ENCODE measurements around the gene SCGB1D4.
"Not testable (repeated sequence)": the region's sequence is repeated elsewhere in the genome, so short reads cannot be mapped to it uniquely, and the experiment has no call there.

Gene SCGB1D4

DNA sequence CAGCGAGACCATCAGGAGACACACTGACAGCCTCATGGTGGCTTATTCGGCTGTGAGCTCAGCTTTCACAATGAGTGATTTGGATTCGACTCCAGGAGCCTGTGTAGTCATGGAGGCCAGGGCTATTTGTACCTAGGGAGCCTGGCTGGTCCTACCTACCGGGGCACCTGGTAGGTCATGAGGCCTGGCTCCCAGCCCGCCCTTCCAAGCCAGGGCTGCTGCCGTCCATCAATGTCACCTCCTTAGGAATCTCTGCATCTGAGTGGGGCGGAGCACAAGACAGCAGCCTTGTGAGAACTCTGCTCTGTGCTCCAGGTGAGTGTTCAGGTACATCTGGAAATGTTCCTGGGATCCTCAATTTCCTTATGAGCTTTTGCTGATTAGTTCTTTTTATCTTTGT is at the start of gene SCGB1D4:
Gene SCGB1D4, minus strand, starts transcription at position 101 of the 400 bp plus-strand sequence. Its CDS starts 65 bp downstream, at position 36.
- peak; percentile 13 for DNase-seq (ENCODE audit: low read depth, low spot score)

GRCh38 chr11:62345861-62346260 is 47.0 kb upstream of the SCGB1D4 start:
- DNase-seq (ENCODE audit: low read depth, low spot score), result no peak

DNA sequence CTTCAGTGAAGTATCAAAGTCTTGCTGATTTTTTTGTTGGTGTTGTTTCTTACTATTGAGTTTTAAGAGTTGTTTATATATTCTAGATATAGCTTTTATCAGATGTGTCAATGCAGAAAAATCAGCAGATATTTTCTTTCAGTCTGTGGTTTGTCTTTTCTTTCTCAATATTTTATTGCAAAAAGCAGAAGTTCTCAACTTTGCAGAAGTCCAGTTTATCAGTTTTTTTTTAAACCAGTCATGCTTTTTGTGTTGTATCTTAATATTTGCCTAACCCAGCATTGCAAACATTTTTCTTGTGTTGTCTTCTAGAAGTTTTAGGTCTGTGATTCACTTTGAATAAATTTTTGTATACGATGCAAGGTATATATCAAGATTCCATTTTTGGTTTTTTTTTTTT is 45.3 kb upstream of the SCGB1D4 start:
- no peak for DNase-seq (ENCODE audit: low read depth, low spot score)

DNA sequence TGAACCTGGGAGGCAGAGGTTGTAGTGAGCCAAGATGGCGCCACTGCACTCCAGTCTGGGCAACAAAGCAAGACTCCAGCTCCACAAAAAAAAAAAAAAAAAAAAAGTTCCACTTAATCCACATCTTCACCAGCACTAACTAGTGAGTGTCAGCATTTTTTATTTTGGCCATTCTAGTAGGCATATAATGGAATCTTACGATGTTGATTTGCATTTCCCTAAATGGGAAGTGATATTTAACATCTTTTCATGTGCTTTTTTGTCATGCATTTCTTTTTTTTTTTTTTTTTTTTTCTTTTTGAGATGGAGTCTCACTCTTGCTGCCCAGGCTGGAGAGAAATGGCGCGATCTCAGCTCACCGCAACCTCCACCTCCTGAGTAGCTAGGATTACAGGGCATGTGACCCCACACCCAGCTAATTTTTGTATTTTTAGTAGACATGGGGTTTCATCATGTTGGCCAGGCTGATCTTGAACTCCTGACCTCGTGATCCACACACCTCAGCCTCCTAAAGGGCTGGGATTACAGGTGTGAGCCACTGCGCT is 44.8 kb upstream of the SCGB1D4 start:
- DNase-seq (ENCODE audit: low read depth, low spot score), result not testable (repeated sequence)

DNA sequence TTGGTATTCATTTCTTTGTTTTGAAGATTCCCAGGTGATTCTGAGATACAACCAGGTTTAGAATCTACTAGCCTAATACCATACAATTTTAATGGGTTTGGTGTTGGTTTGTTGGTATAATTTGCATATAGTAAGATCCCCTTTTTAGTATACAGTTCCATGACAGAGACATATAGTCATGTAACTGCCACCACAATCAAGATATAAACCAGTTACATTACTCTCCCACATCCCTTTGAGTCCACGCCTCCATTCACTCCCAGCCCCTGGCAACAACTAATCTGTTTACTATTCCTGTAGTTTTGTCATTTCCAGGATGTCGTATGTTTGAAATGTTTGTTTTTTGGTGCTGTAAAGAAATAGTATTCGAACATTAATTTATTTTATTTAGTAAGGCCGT is 42.7 kb upstream of the SCGB1D4 start:
- no peak for DNase-seq (ENCODE audit: low read depth, low spot score)

DNA sequence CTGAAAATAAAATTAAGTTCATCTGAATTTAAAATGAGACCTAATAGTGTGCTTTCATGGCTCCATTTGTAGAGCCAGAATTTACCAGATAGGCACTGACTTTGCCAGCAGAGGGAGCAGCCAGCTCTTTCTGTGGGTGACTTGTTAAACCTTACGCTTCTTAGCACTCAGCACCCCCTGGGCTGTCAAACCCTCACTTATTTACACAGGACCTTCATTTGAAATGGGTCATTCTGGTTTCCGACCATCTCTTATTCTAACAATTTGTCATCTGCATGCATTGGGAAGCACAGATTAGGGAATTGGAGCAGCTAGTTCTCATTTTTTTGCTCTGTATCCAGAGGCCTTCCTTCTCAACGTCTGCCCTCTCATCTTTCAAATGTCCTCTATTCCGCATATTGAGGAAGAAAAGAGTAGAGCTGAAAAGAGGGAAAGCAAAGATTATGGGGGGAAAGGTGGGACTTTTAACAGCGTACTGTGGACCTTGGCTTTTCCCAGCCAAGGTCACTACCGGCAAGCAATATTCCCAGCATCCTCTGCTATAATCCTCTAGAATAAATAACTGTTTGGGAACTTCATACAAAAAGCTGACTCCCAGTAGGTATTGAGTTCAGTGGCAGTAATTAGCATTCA is 41.5 kb upstream of the SCGB1D4 start:
- DNase-seq (ENCODE audit: low read depth, low spot score), result peak; percentile 50

- no peak for DNase-seq (ENCODE audit: low read depth, low spot score)
Observed at GRCh38 chr11:62338218-62338617, 39.3 kb upstream of the SCGB1D4 start.

GRCh38 chr11:62337303-62338181 is 38.7 kb upstream of the SCGB1D4 start, which contains the start of gene ASRGL1:
Gene ASRGL1 (plus strand): TSS chr11:62337448. CDS start chr11:62337978, 530 bp downstream.
- peak; percentile 92 for DNase-seq (ENCODE audit: low read depth, low spot score)

DNA sequence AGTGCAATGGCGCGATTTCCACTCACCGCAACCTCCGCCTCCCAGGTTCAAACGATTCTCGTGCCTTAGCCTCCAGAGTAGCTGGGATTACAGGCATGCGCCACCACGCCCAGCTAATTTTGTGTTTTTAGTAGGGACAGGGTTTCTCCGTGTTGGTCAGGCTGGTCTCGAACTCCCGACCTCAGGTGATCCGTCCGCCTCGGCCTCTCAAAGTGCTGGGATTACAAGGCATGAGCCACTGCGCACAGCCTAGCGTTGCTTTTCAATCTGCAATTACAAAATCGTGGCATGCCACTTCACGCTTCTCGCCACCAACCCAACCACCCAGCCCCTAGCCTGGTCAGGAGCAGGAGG is 38.1 kb upstream of the SCGB1D4 start:
- DNase-seq (ENCODE audit: low read depth, low spot score), result not testable (repeated sequence)

DNA sequence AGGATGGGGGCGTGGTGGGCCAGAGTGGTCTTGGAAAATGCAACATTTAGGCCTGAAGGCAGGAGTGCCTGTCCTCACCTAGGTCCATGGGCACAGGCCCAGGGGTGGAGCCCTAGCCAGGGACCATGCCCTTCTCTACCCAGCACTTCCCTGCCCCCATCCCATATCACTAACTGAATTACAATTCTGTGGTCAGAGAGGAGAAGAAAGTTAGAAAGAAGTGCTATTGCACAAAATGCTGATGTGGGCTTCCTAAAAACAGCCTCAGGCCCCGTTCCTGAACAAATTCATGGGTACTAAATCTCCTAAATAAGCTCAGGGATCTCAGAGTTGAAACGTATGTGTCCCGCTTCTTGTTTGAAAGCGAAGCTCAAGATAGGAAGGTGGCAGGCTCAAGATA is 34.9 kb upstream of the SCGB1D4 start:
- no peak for DNase-seq (ENCODE audit: low read depth, low spot score)

GRCh38 chr11:62331264-62331663 is 32.4 kb upstream of the SCGB1D4 start:
- DNase-seq (ENCODE audit: low read depth, low spot score), result not testable (repeated sequence)

DNA sequence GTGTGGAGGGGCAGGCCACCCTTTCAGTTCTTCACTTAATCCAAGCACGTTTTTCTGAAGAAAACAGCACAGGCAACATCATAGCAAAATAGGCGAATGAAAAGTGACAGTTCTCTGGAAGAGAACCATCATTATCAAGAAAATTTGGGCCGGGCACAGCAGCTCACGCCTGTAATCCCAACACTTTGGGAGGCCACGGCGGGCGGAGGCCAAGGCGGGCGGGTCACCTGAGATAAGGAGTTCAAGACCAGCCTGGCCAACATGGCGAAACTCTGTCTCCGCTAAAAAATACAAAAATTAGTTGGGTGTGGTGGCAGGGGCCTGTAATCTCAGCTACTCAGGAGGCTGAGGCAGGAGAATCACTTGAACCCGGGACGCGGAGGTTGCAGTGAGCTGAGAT is 28.7 kb upstream of the SCGB1D4 start:
- not testable (repeated sequence) for DNase-seq (ENCODE audit: low read depth, low spot score)

DNA sequence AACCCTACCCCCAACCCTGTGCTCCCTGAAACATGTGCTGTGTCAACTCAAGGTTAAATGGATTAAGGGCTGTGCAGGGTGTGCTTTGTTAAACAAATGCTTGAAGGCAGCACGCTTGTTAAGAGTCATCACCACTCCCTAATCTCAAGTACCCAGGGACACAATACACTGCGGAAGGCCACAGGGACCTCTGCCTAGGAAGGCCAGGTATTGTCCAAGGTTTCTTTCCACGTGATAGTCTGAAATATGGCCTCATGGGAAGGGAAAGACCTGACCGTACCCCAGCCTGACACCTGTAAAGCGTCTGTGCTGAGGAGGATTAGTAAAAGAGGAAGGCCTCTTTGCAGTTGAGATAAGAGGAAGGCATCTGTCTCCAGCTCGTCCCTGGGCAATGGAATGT is 27.8 kb upstream of the SCGB1D4 start:
- peak; percentile 54 for DNase-seq (ENCODE audit: low read depth, low spot score)

GRCh38 chr11:62325781-62326180 is 26.9 kb upstream of the SCGB1D4 start:
- DNase-seq (ENCODE audit: low read depth, low spot score), result not testable (repeated sequence)

DNA sequence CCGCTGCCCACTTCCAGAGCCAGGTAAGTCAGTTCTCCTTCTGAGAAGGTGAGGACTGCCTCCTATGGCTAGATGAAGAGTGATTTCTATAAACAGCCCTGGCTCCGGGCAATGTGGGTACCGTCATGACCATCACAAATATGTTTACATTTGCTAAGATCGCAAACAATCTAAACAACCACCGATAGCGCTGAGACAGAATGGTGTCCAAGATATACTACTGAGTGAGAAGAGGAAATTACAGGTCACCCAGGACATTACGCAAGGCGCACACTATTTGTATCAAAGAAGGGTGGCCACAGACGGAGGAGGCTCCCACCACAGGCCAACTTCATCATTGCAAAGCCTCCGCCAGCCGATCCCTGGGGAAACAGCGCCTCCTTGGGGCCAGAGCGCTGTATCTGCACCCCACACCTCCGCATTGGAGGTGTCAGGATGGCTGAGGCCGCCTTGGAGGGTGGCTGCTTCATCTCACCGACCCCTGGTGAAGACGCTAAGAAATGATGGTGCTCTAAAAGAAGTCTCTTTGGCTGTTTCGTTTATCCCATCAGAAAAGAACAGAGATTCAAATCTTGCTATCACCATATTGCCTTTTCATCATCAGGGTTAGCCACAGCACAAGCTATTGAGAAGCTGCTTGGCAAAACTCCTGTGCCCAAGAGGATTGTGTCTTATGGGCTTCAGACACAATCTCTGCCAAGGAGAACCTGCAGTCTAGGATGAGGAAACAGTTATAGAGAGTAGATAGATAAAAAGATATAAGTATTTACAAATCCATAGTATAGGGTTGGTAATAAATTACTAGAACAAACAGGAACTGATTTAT is 26.1 kb upstream of the SCGB1D4 start:
- DNase-seq (ENCODE audit: low read depth, low spot score), result peak; percentile 92

DNA sequence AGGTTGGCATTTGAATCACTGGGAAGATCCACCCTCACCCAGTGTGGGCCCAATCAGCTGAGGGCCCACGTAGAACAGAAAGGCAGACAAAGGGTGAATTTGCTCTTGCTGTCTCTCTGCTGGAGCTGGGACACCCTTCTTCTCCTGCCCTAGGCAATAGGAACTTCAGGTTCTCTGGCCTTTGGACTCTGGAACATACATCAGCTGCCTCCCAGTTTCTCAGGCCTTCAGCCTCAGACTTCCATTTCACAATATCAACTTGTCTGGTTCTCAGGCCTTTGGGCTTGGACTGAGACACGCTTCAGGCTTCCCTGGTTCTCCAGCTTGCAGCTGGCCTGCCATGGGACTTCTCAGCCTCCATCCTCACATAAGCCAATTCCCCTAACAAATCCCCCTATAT is 23.6 kb upstream of the SCGB1D4 start:
- no peak for DNase-seq (ENCODE audit: low read depth, low spot score)

DNA sequence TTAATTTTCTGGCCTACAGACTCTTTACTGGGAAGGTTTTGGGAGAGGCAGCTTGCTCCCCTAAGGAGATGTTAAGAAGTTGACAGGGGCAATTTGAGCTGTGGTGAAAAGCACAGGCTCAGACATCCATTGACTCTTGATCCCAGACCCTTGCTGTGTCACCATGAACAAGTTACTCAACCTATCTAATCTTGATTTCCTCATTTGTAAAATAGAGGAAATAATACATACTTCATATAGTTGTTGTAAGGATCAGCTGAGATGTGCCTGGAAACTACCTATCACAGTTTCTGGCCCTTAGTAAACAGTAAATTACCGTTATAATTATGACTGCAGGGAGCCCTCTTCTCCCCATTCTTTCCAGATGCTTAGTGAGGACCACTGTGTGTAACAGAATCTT is 16.6 kb upstream of the SCGB1D4 start:
- no peak for DNase-seq (ENCODE audit: low read depth, low spot score)

GRCh38 chr11:62309991-62310390 is 11.1 kb upstream of the SCGB1D4 start:
- no peak for DNase-seq (ENCODE audit: low read depth, low spot score)

GRCh38 chr11:62307950-62308349 is 9.1 kb upstream of the SCGB1D4 start:
- no peak for DNase-seq (ENCODE audit: low read depth, low spot score)

DNA sequence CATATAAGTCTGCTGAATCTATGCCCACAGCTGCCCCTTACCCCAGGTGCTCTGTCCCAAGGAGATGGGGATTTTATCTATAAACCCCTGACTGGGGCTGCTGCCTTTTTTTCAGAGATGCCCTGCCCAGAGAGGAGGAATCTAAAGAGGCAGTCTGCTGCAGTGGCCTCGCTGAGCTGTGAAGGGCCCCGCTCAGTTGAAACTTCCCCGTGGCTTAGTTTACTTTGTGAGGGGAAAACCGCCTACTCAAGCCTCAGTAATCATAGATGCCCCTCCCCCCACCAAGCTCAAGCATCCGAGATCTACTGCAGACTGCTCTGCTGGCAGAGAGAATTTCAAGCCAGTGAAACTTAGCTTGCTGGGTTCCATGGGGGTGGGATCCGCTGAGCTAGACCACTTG is 7.4 kb upstream of the SCGB1D4 start:
- DNase-seq (ENCODE audit: low read depth, low spot score), result no peak

DNA sequence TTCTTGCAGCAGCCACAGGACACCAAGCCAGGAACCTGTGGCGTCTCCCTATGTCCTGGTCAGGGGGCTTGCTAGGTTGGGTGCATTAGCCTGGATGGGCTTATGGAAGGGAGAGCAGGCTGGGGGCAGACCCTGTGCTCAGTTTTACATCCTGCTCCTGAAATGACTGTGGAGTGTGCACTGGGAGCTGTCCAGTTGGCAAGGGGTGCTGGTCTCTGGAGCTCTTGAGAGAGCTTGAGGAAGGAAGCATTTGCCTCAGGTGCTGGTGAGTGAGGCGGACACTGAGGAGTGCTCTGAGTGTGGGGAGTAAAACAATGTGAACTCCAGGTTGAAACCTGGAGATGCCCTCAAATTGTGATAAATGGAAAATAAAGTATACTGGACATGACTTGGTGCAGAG is 3.4 kb downstream of the SCGB1D4 start:
- peak; percentile 75 for DNase-seq (ENCODE audit: low read depth, low spot score)

DNA sequence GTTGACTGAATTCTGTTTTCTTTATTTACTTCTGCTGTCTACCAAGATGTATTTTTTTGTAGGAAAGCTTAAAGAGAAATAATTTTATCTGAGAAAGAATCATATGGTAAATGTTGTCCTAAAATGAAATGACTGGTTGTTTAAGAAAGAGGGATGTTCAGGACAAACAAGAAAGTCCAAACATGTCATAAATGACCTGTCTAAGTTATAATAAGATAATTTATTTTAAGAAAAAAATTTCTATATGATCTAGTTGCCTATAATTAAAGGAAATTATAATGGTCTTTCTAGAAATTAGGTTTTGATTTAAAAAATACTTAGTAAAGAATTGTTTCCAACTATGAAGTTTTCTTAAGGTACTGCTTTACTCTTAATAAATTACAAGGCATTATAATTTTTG is 18.4 kb downstream of the SCGB1D4 start:
- no peak for DNase-seq (ENCODE audit: low read depth, low spot score)
